GM12874 (cell line): ENCODE data around the gene RP2.

Source experiments
- TF ChIP-seq, protein P1 (sequence below): IDR thresholded peaks from 2 replicates; pipeline ENCODE4 v1.5.1; 2011; ENCODE audit warnings: low read depth, mild to moderate bottlenecking, control low read depth, low read length, moderate library complexity; ENCODE audit not compliant: insufficient read depth

RP2 gene

DNA sequence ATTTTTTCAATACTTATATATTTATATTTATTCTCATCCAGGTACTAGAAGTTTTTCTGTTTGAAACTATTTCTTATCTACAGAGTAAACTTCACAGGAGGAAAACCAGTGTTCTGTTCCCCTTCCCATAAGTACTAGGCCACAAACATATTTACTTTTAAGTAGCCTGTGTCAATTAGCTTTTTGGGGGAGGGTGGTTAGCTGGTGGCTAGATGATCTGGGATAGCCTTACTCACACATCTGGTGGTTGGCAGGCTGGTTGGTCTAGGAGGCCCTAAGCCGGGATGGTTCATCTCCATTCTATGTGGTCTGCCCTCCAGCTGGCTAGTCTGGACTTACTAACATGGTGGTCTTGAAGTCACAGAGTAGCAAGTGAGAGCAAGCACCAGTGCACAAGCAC lies 81.6 kb downstream of the RP2 start:
- TF ChIP-seq, protein P1, sequence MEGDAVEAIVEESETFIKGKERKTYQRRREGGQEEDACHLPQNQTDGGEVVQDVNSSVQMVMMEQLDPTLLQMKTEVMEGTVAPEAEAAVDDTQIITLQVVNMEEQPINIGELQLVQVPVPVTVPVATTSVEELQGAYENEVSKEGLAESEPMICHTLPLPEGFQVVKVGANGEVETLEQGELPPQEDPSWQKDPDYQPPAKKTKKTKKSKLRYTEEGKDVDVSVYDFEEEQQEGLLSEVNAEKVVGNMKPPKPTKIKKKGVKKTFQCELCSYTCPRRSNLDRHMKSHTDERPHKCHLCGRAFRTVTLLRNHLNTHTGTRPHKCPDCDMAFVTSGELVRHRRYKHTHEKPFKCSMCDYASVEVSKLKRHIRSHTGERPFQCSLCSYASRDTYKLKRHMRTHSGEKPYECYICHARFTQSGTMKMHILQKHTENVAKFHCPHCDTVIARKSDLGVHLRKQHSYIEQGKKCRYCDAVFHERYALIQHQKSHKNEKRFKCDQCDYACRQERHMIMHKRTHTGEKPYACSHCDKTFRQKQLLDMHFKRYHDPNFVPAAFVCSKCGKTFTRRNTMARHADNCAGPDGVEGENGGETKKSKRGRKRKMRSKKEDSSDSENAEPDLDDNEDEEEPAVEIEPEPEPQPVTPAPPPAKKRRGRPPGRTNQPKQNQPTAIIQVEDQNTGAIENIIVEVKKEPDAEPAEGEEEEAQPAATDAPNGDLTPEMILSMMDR, result no peak

DNA sequence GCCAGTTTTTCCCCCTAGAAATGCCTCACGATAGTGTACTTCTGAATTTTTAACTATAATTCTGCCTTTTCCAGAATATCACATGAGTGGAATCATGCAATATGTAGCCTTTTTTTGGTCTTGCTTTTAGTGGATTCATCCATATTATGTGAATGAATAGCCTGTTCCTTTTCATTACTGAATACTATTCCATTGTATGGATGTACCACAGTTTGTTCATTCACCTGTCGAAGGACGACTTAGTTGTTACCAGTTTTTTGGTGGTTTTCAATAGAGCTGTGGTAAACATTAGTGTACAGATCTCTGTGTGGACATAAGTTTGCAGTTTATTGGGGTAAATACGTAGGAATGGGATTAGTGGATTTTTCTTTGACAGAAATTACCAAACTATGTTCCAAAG lies 83.4 kb downstream of the RP2 start:
- TF ChIP-seq, protein P1, result no peak

DNA sequence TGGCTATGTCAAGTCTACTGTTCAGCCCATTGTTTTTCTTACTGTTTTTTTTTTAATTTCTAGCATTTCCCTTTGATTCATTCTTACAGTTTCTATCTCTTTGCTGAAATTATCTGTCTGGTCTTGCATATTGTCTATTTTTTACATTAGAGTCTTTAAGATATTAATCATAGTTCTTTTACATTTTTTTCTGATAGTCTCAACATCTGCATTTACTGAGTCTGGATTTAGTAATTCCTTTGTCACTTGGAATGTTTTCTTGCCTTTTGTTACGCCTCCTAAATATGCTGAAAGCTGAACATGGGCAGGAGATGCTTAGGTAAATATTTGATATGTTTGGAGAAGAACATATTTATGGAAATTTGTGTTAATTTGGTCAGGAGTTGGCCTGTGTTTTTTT lies 85.8 kb downstream of the RP2 start:
- TF ChIP-seq, protein P1, result no peak

DNA sequence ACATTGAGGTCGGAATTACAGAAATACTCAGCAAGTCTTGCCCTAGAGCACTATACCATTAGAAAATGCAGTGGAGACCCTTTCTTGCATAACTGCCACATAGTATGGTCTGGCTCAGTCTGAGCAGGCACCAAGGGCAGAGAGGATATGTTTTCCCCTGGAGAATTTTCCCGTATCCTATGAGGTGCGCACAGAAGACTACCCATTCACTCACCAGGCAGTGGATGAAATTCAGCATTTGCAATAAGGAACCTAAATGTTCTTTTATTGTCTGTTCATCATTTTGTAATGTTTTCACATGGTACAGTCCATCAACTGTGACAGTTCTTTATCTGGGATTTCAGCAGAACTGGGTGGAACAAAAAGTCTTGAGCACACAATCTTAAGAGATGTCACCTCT lies 90.9 kb downstream of the RP2 start:
- TF ChIP-seq, protein P1, result no peak

DNA sequence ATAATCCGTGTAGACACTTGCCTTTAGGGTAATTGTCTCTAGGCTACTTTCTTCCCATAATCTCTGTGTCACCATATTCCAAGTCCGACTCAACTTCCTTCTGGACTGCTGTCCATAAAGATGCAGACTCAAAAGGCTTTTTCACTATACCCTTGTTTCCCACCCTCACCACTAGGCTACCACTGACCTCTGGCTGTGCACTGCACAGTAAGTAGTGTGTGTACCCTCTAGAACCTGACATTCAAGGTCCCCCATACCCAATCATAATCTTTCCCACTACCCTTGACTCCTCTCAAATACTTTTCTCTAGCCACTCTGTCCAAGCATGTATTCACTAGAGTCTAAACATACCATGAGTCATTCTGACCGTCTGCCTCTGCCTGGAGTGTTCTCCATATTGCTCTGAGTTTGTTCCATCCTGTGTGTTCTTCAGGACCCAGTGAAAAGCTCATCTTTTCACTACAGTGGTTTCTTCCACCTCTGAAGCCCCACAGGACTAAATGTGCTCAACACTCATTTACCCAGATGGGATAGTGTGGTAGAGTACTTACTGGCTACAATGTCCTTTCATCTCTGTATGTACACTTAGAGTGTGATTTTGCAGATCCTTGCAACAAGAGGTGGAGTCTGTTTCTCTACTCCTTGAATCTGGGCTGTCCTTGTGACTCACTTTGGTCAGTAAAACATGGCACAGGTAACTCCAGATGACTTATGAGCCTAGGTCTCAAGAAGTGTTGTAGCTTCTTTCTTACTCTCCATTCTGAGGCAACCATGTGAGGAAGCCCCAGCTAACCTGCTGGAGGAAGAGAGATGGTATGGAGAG lies 92.8 kb downstream of the RP2 start:
- TF ChIP-seq, protein P1, result no peak
